GM21528 (cell line): ENCODE data around the gene XRCC3.

Experiments
- ATAC-seq: cut with Tn5 transposase; IDR thresholded peaks from one replicate; pipeline ENCODE4 v1.9.1; 2021; ENCODE audit warnings: mild to moderate bottlenecking, moderate library complexity; ENCODE audit not compliant: unreplicated experiment, low FRiP score

XRCC3 gene

GRCh38 chr14:103739466-103739792 is 24.2 kb upstream of the XRCC3 start:
- no peak for ATAC-seq

GRCh38 chr14:103738701-103739451 is 23.6 kb upstream of the XRCC3 start:
- ATAC-seq: no peak

GRCh38 chr14:103738166-103738565 is 22.9 kb upstream of the XRCC3 start:
- no peak for ATAC-seq

DNA sequence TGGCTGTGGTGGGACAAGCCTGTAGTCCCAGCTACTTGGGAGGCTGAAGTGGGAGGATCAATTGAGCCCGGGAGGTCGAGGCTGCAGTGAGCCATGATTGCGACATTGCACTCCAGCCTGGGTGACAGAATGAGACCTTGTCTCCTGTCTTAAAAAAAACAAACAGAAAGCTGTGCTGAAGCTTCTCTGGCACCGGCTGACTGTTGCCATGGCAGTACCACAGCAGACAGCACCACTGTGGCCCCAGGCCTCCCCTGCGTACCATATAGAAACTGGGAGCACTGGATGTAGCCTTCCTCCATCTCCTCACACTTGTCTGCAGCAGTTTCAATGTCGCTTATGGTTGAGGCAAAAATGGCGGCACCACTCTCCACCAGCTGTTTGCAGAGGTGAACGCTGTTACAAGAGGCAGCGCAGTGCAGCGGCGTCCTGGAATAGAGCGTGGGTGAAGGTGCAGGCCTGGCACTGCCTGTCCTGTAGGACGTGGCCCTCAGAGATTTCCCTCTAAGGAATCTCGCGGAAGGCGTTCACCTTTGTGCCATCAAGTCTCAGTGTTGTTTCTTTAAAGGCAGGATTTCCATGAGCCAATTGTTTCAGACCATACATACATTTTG is 22.3 kb upstream of the XRCC3 start:
- ATAC-seq: no peak

GRCh38 chr14:103736546-103737431 is 21.5 kb upstream of the XRCC3 start:
- ATAC-seq: no peak

DNA sequence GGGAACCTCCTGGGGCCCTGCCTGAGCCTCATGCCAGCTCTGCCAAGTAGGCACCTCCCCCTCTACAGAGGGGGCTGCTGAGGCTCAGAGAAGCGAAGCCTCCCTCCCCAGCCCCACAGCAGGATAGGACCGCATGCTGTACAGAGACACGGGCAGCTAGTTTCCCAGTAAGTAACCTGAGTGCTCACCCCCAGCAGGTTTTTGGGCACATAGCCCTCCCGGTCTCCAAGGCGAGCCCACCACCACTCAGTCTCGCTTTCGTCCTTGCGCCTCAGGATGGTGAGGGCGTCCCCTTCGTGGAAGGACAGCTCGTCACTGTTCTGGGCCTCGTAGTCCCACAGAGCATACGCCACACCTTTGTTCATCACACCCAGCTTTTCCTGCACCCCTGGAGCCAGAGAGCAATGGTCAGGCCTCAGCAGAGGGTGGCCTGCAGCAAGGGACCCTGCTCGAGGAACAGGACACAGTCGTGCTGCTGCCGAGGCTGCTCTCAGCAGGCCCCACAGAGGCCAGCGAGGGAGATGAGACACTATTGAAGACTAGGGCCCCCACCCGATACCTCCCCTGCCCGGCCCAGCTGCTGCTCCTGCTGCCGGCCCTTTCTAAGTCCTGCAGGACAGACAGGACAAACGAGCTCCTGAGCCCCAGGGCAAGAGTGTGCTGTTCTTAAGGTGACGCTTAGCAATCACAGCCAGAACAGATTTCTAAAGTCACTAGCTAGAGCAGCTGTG is 20.7 kb upstream of the XRCC3 start:
- no peak for ATAC-seq

- no peak for ATAC-seq
Measured at GRCh38 chr14:103735439-103735814, 20.2 kb upstream of the XRCC3 start.

GRCh38 chr14:103735022-103735421 is 19.8 kb upstream of the XRCC3 start:
- ATAC-seq: no peak

GRCh38 chr14:103734081-103734888 is 19.0 kb upstream of the XRCC3 start:
- no peak for ATAC-seq

- no peak for ATAC-seq
Measured at GRCh38 chr14:103733651-103734050, 18.4 kb upstream of the XRCC3 start.

DNA sequence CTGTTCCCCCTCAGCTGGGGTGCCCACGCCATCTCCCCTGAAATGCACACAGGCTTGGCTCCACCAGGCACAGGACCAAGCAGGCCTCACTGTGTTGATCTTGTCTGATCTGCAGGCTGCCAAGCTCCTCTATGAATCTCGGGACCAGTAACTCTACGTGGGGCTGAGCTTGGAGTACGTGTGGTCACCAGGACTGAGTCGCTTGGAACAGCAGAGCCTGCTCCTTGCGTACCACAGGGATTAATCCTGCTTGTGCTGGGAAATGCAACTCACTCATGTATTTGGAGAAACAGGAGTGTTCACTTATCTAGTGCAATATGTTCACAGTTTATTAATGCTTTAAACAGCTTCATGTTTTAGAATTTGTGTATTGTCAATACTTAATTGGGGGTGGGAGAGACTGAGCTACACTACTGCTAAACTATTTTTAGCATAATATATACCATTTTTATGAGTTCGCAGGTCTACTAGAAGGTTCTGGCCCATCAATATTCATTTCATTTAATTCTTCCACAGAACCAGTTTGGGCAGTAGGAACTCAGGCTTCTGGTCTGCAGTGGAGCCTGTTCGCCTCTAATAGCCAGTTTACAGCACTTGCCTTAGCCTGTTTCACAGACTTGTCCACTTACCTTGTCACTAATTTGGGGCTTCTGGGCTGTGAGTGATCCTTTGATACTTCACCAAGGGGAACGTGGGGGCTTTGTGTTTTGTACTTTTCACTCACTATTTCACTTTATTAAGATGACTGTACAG is 17.8 kb upstream of the XRCC3 start:
- ATAC-seq: no peak

DNA sequence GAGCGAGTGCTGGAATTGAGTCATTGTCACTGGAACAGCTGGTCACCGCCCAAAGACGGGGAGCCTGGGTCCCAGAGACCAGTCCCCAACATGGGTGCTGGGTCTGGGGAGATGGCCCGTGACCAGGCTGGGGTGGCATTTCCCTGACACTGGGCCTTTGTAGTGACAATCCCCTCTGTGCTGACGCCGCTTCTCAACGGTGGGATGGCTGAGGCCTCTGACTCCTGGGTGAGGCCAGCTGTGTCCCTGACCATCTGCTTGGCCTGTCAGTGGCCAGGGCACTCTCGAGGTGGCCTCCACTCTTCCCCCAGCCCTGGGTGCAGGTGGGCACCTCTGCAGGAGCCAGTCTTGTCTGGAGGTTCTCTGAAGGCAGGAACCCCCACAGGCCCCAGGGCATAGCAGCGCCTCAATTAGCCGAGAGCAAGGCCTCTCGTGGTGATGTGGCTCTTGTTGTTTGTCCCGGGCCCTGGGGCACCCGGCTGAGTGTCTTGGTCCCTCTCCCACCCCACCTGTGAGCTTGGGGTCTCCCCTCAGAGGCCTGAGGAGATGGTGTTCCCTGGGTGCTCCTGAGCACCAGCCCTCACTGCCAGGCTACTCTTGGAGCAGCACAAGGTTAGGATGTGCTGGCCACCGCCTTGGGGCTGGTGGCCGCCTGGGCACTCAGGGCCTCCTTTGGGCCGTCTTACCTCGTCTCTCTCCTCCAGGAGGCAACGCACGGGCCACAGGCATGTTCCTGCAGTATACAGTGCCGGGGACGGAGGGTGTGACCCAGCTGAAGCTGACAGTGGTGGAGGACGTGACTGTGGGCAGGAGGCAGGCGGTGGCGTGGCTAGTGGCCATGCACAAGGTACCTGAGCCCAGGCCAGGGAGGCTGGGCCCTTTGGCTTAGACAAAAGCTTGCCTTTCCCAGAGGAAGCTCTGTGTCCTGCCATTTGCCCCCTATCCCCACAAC is 16.9 kb upstream of the XRCC3 start:
- ATAC-seq: no peak

GRCh38 chr14:103731481-103731880 is 16.2 kb upstream of the XRCC3 start:
- no peak for ATAC-seq

DNA sequence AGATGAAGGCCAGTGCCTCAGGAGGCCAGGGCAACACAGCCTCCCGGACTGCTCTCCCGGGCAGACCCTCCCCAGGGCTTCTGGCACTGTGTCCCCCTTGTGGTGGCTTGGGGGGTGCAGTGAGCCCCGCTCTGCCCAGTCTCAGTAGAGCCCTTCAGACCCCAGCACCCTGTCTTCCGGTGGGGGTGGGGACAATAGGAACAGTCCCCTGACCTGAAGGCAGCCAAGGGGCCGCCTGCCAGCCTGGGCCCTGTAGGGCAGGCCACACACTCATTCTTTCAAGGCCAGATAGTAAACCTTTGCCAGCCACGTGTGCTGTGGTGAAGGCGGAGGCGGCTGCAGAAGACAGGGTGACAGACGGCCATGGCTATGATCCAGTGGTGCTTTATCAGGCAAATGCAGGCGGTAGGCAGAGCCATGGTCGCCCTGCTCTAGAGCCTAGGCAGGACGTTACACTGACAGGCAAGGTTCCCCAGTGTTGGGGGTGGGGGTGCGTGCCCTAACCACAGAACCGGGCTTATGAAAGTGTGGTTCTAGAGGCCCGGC is 15.3 kb upstream of the XRCC3 start:
- ATAC-seq: no peak

DNA sequence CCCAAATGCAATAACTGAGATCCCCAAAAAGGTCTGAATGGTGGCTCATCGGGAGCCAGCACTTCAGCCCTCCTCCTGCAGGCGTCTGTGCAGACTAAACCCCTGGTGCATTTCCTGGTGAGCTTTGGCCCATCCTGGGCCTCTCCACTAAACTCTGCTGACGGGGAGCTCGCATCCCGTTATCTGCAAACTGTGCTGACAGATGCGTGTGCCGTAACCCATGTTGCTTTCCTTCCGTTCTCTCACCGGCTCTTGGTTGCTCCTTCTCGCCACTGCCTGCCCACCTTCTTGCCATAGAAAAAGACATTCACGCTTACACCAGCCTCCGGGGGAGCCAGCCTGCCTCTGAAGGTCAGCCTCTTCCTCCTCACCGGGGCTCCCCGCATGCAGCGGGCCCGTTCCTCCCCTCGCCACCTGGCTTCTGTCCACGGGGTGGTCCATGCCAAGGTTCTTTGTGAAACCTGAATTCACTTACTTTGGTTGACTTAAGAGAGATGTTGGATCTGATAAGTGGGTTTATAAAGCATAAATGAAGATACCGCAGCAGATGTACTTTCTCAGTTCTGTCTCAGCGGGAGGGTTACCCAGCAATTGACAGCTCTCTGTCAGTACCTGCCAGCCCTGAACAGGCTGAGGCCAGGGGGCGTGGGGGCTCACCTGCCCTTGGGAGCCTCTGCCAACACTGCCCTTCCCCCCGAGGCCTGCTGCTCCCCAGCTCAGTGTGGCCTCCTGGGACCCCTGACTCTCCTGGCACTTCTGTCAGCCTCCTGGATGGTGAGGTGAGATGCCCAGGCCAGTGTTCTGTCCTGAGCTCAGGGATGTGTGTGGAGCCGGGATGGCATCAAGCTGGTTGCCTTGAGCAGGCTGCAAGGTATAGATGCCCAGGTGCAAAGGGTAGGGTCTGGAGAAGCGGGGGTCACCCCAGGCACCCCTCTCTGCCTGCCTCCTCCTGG is 14.5 kb upstream of the XRCC3 start:
- no peak for ATAC-seq

- ATAC-seq: no peak
Measured at GRCh38 chr14:103728721-103729120, 13.5 kb upstream of the XRCC3 start.

DNA sequence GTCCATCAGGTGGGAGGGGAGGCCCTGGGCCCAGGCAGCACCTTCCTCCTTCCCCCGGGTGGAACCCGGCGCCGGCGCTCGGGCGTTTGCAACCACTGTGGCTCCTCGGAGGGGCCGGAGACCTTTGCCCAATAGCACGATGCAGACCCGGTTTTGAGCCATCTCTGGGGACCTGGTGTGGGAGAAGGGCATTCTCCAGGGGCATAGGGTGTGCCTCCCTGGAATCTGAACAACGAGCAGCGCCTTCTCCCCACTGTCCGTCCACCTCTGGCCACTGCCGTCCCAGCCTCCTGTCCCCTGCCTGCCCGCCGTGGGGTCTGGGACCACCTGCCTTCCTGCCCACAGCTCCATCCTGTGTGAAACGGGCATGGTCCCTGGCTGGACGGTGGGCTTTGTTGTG is 12.9 kb upstream of the XRCC3 start:
- no peak for ATAC-seq
